GM12865 (cell line): ENCODE measurements around the gene NREP.
A peak's percentile ranks its signal among the peaks of the same experiment; 100 is the strongest.

Experiments used
- DNase-seq: peaks from one replicate; pipeline ENCODE4 v3.0.0; 2010; ENCODE audit warnings: low read depth
- H3K4me3 ChIP-seq: 2 replicates; pipeline ENCODE4 v1.5.1; 2011; ENCODE audit warnings: mild to moderate bottlenecking, low read depth, low read length, control low read depth
- TF ChIP-seq, protein P1 (sequence below): IDR thresholded peaks from 2 replicates; pipeline ENCODE4 v1.5.1; 2011; ENCODE audit warnings: low read length, control low read depth, low read depth, inconsistent platforms; ENCODE audit not compliant: insufficient read depth; ENCODE audit errors: missing control alignments

NREP gene

DNA sequence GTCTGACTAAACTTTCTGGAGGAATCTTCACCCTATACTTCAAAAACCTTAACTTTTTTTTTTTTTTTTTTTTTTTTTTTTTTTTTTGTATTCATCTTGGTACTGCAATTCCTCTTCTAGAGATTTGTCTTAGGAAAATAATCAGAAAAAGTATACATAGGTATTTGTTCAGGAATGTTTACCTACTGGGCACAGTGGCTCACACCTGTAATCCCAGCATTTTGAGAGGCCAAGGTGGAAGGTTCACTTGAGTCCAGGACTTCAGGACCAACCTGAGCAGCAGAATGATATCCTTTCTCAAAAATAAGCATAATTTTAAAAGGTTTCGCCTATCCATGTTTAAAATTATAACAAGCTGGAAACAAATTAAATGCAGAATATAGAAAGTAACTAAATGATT is 33.3 kb upstream of the NREP start:
- no peak for DNase-seq

DNA sequence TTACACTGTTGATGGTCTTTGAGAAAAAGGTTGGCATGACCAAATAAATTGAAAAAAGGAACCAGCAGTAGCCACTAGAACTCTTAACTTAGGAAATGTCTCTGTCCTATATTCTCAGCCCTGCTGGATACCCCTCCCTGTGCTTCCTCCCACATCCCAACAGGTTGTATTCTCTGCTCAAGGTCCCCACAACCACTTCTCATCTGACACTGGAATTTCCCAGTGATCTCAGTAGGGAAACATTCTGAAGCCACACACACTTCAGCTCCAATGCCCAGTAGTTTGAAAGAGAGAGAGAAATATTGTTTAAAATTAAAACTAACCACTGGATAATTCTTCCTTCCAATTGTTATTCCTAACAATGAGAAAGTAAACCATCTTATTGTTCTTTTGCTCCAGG is 30.0 kb upstream of the NREP start:
- TF ChIP-seq, protein P1, sequence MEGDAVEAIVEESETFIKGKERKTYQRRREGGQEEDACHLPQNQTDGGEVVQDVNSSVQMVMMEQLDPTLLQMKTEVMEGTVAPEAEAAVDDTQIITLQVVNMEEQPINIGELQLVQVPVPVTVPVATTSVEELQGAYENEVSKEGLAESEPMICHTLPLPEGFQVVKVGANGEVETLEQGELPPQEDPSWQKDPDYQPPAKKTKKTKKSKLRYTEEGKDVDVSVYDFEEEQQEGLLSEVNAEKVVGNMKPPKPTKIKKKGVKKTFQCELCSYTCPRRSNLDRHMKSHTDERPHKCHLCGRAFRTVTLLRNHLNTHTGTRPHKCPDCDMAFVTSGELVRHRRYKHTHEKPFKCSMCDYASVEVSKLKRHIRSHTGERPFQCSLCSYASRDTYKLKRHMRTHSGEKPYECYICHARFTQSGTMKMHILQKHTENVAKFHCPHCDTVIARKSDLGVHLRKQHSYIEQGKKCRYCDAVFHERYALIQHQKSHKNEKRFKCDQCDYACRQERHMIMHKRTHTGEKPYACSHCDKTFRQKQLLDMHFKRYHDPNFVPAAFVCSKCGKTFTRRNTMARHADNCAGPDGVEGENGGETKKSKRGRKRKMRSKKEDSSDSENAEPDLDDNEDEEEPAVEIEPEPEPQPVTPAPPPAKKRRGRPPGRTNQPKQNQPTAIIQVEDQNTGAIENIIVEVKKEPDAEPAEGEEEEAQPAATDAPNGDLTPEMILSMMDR: no peak
- DNase-seq: no peak
- no peak overlapping the region for H3K4me3 ChIP-seq

More for the DNA sequence above, 33.3 kb upstream of the NREP start:
- TF ChIP-seq, protein P1: no peak
- no peak overlapping the region for H3K4me3 ChIP-seq

DNA sequence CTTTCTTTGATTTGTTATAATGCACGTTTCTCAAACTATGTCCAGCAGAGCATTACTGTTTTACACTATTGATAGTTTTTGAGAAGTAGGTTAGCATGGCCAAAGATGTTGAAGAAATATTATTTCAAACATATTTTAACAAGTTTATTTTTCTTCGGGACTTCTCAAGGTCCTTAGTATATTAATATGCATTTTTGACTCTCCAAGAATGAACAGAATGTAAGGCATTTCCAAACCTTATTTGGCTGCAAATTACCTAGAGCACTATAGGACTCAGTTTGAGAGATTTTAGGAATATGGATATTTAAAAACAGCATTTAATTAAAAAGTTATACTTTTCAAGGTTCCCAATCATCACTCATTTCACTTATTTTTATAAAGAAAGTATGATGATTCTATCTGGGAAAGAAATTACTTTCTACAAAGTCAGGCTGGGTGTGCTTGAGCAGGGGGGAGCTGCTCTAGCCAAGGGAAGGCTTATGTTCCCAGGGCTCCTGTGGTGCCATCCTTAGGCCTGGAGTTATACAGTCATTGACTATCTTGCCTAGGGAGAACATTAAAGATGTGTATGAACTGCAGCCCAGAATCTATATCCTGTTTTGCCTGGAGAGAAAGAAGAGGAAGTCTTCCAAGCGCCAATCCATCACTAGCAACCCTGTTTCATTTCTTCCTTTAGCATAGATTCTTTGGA is 27.6 kb upstream of the NREP start:
- H3K4me3 ChIP-seq: no peak overlapping the region
- no peak for DNase-seq
- TF ChIP-seq, protein P1: no peak

DNA sequence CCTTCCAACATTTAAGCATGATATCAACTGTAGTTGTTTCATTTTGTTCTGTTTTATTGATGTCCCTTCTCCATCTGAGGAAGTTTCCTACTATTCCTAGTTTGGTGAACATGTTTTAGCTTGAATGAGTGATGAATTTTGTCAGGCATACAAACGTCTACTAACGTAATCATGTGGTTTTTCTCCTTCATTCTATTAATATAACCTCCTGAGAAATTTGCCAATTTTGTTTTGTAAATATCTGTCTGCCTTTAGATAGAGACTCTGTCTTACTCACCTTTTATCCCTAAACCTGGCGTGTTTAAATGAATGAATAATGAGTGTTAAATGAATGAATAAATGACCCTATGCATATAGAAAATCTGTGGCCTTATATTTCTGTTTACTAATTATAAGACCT is 26.5 kb upstream of the NREP start:
- TF ChIP-seq, protein P1: no peak
- peak overlapping the region; percentile 44; the same call in 1 of the 2 replicates for H3K4me3 ChIP-seq
- no peak for DNase-seq

DNA sequence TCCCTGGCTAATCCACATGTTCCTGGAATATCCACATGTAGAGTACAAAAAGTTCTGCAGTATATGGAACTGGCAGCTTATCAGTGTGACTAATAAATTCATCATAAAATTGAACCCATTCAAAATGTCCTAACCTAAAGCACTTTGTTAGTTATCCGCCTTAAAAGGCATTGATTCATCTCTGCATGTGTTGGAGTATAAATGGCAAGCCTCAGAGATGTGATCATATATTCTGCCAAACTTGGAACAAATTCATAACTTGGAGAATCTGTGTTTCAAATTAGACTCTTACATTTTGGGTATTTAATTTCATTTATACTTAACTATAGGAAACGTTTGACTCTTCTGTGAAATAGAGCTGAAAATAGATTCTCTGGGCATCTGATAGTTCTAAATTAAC is 25.2 kb upstream of the NREP start:
- DNase-seq: no peak
- H3K4me3 ChIP-seq: no peak overlapping the region
- TF ChIP-seq, protein P1: no peak

DNA sequence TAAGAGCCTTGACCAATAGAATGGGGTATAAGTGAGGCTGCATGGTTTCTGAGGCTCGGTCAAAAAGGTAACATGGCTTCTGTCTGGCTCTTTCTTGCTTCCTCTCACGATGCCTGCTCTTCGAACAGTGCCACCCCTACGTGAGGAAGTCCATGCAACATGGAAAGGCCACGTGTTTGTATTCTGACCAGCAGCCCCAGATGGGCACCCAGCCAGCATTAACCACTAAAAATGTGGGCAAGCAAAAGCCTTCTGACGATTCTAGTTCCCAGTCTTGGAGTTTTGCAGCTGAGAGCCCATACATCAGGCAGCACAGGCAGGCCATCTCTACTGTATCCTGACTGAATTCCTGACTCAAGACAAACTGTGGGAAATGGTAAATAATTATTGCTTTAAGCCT is 24.2 kb upstream of the NREP start:
- DNase-seq: no peak
- H3K4me3 ChIP-seq: no peak overlapping the region
- TF ChIP-seq, protein P1: no peak

DNA sequence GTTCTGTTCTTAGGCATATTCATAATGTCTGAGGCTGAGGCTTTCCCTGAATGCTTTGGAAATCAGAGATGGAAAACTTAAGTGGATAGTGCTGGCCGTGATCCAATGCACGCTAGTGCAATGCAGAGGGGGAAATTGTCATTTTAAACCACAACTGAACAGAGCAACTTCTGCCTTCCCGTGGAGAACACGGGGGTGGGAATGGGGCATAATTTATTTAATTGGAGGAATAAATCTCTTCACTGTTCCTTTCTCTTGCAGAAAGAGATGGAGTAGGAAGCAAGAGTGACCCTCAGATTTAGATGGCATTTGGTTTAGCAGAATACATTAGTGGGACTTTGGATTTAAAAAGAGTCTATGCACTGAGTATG is 22.9 kb upstream of the NREP start:
- no peak for DNase-seq
- no peak overlapping the region for H3K4me3 ChIP-seq

More for the DNA sequence above, 22.9 kb upstream of the NREP start:
- TF ChIP-seq, protein P1: no peak
